Erythroblast (primary cell): ENCODE results near the gene CHMP5.

ENCODE experiments used
- GATA1 ChIP-seq: IDR thresholded peaks from 2 replicates; pipeline ENCODE4 v1.6.1; 2011; ENCODE audit warnings: low read depth, mild to moderate bottlenecking, control low read depth, low read length, moderate library complexity
- POLR2A ChIP-seq: IDR thresholded peaks from 2 replicates; pipeline ENCODE4 v1.6.1; 2011; ENCODE audit warnings: mild to moderate bottlenecking, low read length

DNA sequence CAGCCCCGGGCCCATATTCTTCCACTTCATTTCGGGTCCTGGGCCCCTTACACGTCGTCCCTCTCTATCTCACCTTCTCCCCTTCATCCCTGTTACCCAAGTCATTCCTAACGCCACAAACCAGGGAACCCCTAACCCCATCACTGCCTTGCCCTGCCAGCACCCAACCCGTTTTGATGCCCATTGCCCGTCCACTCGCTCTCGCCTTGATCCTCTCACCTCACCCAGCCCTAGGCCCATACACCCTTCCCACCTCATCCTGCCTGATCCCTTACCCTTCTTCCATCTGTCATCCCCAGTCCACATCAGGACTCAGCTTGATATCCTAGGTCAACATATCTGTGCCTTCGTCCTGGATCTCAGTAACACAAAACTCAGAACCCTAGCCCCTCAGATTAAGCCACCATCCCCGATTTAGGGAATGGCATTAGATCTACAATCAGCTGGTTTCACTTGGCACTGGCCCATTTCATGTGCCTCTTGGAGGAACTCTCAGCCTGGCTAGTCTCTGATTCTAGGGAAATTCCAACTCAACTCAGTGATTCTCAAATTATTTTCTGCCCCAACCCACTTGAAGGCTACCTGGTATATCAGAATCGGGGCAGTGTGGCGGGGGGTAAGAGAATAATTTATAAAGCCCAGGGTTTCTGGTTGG, 489 bp downstream of the CHMP5 start:
- TF ChIP-seq POLR2A, result no peak
- no peak for TF ChIP-seq GATA1
